HepG2 (cell line): ENCODE results near the gene OGG1. TPM values are rescaled to one million over a fixed set of nuclear protein-coding genes. Genes with fewer than 3 reads are reported as not detected.

Experiments
- ATAC-seq: fragments of 200-7000 bp; cut with Tn5 transposase; 3 replicates; pipeline ENCODE4 v1.9.1; 2020; ENCODE audit warnings: mild to moderate bottlenecking, moderate library complexity
- BruUV-seq: library from RNA; stranded (reverse); fragments of 400-500 nt; replicated peaks from 2 replicates; lab custom pipeline; 2021; lab: Mats Ljungman, UMichigan
- CTCF ChIA-PET: fragments of 300-600 bp; formaldehyde crosslinking; extraction: SDS; loops from one replicate; lab custom pipeline; 2021; ENCODE audit warnings: low total read pairs, inconsistent platforms, low intra/inter-chr PET ratio; lab: Yijun Ruan, JAX
- POLR2A ChIA-PET: fragments of 350-600 bp; sonication (Branson Sonifier 250); formaldehyde crosslinking; loops from one replicate; lab custom pipeline; 2020; ENCODE audit warnings: antibody characterized with exemption, inconsistent platforms; lab: Yijun Ruan, JAX
- DNase-seq: peaks from one replicate; pipeline ENCODE4 v3.0.0-alpha.2; 2015; ENCODE audit warnings: low spot score
- FAIRE-seq: peaks from 3 replicates; lab custom pipeline; 2011; peaks lifted over from hg19 to GRCh38; lab: Jason Lieb, UNC
- H2AFZ ChIP-seq: one replicate; pipeline ENCODE4 v1.6.1; 2011; ENCODE audit warnings: low read length, inconsistent platforms
- H3K27ac ChIP-seq: fragments of 300-600 bp; 3 replicates; pipeline ENCODE4 v1.8.0; 2011; ENCODE audit warnings: mixed run types, mild to moderate bottlenecking, mixed read lengths, low read length, inconsistent platforms; ENCODE audit not compliant: insufficient read depth; ENCODE audit errors: extremely low read length
- H3K27me3 ChIP-seq, 2 experiments: fragments of 200-600 bp in 1 of 2; 2 replicates in 1 of 2; 3 replicates in 1 of 2; pipeline versions ENCODE4 v1.6.0 to v1.8.0; 2011; ENCODE audit warnings: low read length in 2 of 2, mild to moderate bottlenecking in 2 of 2, moderate library complexity in 2 of 2, inconsistent platforms in 1 of 2; ENCODE audit not compliant: insufficient read depth in 2 of 2, control insufficient read depth in 1 of 2
- H3K36me3 ChIP-seq, 2 experiments: fragments of 200-600 bp in 1 of 2; replicated peaks in 1 of 2; 2 replicates in 1 of 2; 3 replicates in 1 of 2; pipeline versions ENCODE4 v1.5.1 to v1.8.0; 2011; ENCODE audit warnings: low read length in 2 of 2, inconsistent platforms in 1 of 2; ENCODE audit not compliant: insufficient read depth in 2 of 2, control insufficient read depth in 1 of 2
- H3K4me1 ChIP-seq: 2 replicates; pipeline ENCODE4 v1.5.1; 2012; ENCODE audit warnings: low read length, inconsistent platforms; ENCODE audit not compliant: insufficient read depth
- H3K4me2 ChIP-seq: 2 replicates; pipeline ENCODE4 v1.6.0; 2011; ENCODE audit warnings: low read depth, low read length, inconsistent platforms
- H3K4me3 ChIP-seq, 3 experiments: fragments of 200-600 bp in 1 of 3; sonication (generic), shearing (Covaris generic) in 1 of 3; replicated peaks in 1 of 3; 2 replicates each; pipeline ENCODE4 v1.5.1; 2011 to 2016; ENCODE audit warnings: low read length in 3 of 3, inconsistent platforms in 2 of 3, low read depth in 2 of 3, mild to moderate bottlenecking in 2 of 3, control low read depth in 1 of 3, mixed read lengths in 1 of 3; ENCODE audit not compliant: insufficient read depth in 1 of 3
- H3K79me2 ChIP-seq: one replicate; pipeline ENCODE4 v1.6.1; 2011; ENCODE audit warnings: low read length, inconsistent platforms; ENCODE audit not compliant: insufficient read depth
- H3K9ac ChIP-seq: 2 replicates; pipeline ENCODE4 v1.6.0; 2011; ENCODE audit warnings: mild to moderate bottlenecking, low read depth, low read length, inconsistent platforms; ENCODE audit not compliant: insufficient read depth
- H3K9me3 ChIP-seq: 2 replicates; pipeline ENCODE4 v1.5.1; 2012; ENCODE audit warnings: mild to moderate bottlenecking, low read length
- H4K20me1 ChIP-seq: 2 replicates; pipeline ENCODE4 v1.6.0; 2011; ENCODE audit warnings: inconsistent platforms, mild to moderate bottlenecking, low read length, moderate library complexity; ENCODE audit not compliant: insufficient read depth
- CTCF ChIP-seq: sonication (generic); formaldehyde crosslinking; IDR thresholded peaks from 2 replicates; pipeline ENCODE4 v1.5.0; 2020; ENCODE audit warnings: mild to moderate bottlenecking, missing genetic modification reagents, moderate library complexity
- RARA ChIP-seq: IDR thresholded peaks from 2 replicates; pipeline ENCODE4 v1.6.1; 2016; ENCODE audit warnings: missing genetic modification reagents, missing compliant biosample characterization
- STAG1 ChIP-seq: sonication (generic); formaldehyde crosslinking; IDR thresholded peaks from 2 replicates; pipeline ENCODE4 v1.4.0; 2020; ENCODE audit warnings: missing genetic modification reagents
- ZXDC ChIP-seq: sonication (generic); formaldehyde crosslinking; IDR thresholded peaks from 2 replicates; pipeline ENCODE4 v1.5.0; 2020; ENCODE audit warnings: mild to moderate bottlenecking, missing genetic modification reagents
- WGBS: methylation state at CpG from one replicate; pipeline ENCODE4 v1.1.6; 2017; ENCODE audit warnings: low lambda C conversion rate; 5-methylcytosine and 5-hydroxymethylcytosine counted together
- in situ Hi-C: cut with HindIII; loops from 2 replicates; pipeline ENCODE4 v1.10.0; 2017; ENCODE audit warnings: low pct_unique_long_range_greater_than_20kb; ENCODE audit not compliant: extremely low pct_ligation_motif_present
- intact Hi-C: fragments of 100-400 bp; cut with micrococcal nuclease; formaldehyde crosslinking; loops from one replicate; pipeline ENCODE4 v1.10.0; 2022; ENCODE audit not compliant: unreplicated experiment
- polyA plus RNA-seq, 8 experiments: library from polyadenylated mRNA; depleted of rRNA in 3 of 8; stranded (reverse) in 7 of 8; unstranded in 1 of 8; fragments of >200 nt; fragmentation: Illumina TruSeq in 4 of 8; extraction: Trizol in 4 of 8; gene quantifications; 2 replicates each; pipeline versions ENCODE4 v1.2.1 to v1.2.3, GENCODE V29; 2011 to 2016; ENCODE audit warnings: low read depth in 4 of 8, missing spikeins in 1 of 8, mixed read lengths in 1 of 8; ENCODE audit not compliant: insufficient read depth in 1 of 8
- total RNA-seq, 5 experiments: library from RNA; depleted of rRNA; stranded (reverse); fragments of >200 nt; fragmentation: Illumina TruSeq; extraction: Trizol; gene quantifications; 2 replicates each; pipeline ENCODE4 v1.2.3, GENCODE V29; 2016; ENCODE audit warnings: low read depth in 1 of 5

The OGG1 gene
- total and polyA plus RNA-seq, 2 of the 13 experiments (the other 11 are each of a cell fraction or from before 2014, with no cell fraction given) = 28.7 to 33.2 TPM

- FAIRE-seq = peak; percentile 67
Measured at GRCh38 chr3:9782770-9783169, 33.0 kb downstream of the OGG1 start.

More at GRCh38 chr3:9782770-9783169, 33.0 kb downstream of the OGG1 start:
- no TSS peak for BruUV-seq
- Histone ChIP-seq H3K27me3 (no peaks in the 10 kb centered on the region), H3K9me3 (no peaks in the 10 kb centered on the region), H3K9ac (no peak overlapping the region), H3K27ac (no peak overlapping the region), H3K79me2 (no peaks in the 10 kb centered on the region), H3K36me3 (peaks cover 22 to 52% of the 10 kb centered on the region in 2 experiments), H3K4me3 (no peak overlapping the region), H4K20me1 (no peaks in the 10 kb centered on the region), H3K4me1 (peaks cover 16% of the 10 kb centered on the region), H2AFZ (no peak overlapping the region), H3K4me2 (no peak overlapping the region)
- TF ChIP-seq CTCF (CRISPR knock-in tag) (peak; percentile 44), ZXDC (CRISPR knock-in tag) (no peak), STAG1 (CRISPR knock-in tag) (peak; percentile 57), RARA (CRISPR knock-in tag) (no peak)
- ChIA-PET POLR2A (interaction anchor here (1.2 to 2.5 kb wide), 2 partner anchors 10 to 119 kb away, joined by 4 to 15 read pairs; partner anchors contain the start of genes ARPC4 and TADA3), CTCF (no interaction called here)
- no peak for DNase-seq
- 69% methylated on average over 3 of the region's 3 CpGs for WGBS
- intact Hi-C loops (no loop called here), in situ Hi-C loops (no loop called here)
- 0 out of 3 replicates have a peak, but pooled peaks have one; percentile 12 for ATAC-seq
